Measurements from ENCODE around the gene MAST4.

MAST4 gene

GRCh38 chr5:67160985-67161384 lies 564.8 kb downstream of the MAST4 start:
- H3K4me3 ChIP-seq (ENCODE audit: low read depth, low read length), result no peak overlapping the region
- TF ChIP-seq CTCF (IDR thresholded peaks at IDR 0.05; ENCODE audit: insufficient read depth, low read depth, low read length, missing control alignments), result no peak
- no peak for DNase-seq (ENCODE audit: low read depth)

GRCh38 chr5:67161767-67162166 lies 565.6 kb downstream of the MAST4 start:
- no peak overlapping the region for H3K4me3 ChIP-seq (ENCODE audit: low read depth, low read length)
- no peak for DNase-seq (ENCODE audit: low read depth)
- no peak for TF ChIP-seq CTCF (IDR thresholded peaks at IDR 0.05; ENCODE audit: insufficient read depth, low read depth, low read length, missing control alignments)

GRCh38 chr5:67163231-67163756 lies 567.1 kb downstream of the MAST4 start:
- TF ChIP-seq CTCF (IDR thresholded peaks at IDR 0.05; ENCODE audit: insufficient read depth, low read depth, low read length, missing control alignments), result no peak
- no peak overlapping the region for H3K4me3 ChIP-seq (ENCODE audit: low read depth, low read length)
- no peak for DNase-seq (ENCODE audit: low read depth)

GRCh38 chr5:67163863-67164595 lies 567.8 kb downstream of the MAST4 start:
- no peak overlapping the region for H3K4me3 ChIP-seq (ENCODE audit: low read depth, low read length)
- DNase-seq (ENCODE audit: low read depth), result no peak
- TF ChIP-seq CTCF (IDR thresholded peaks at IDR 0.05; ENCODE audit: insufficient read depth, low read depth, low read length, missing control alignments), result no peak

- no peak overlapping the region for H3K4me3 ChIP-seq (ENCODE audit: low read depth, low read length)
- no peak for TF ChIP-seq CTCF (IDR thresholded peaks at IDR 0.05; ENCODE audit: insufficient read depth, low read depth, low read length, missing control alignments)
- DNase-seq (ENCODE audit: low read depth), result no peak
Measured at GRCh38 chr5:67164856-67165525, 568.8 kb downstream of the MAST4 start.

- peak; percentile 90 for DNase-seq (ENCODE audit: low read depth)
- peak overlapping the region; percentile 59 for H3K4me3 ChIP-seq (ENCODE audit: low read depth, low read length)
- TF ChIP-seq CTCF (IDR thresholded peaks at IDR 0.05; ENCODE audit: insufficient read depth, low read depth, low read length, missing control alignments), result peak; percentile 83
Measured at GRCh38 chr5:67165526-67166459, 569.6 kb downstream of the MAST4 start.

Measured in GM12865 (cell line).